Right atrium auricular region (tissue), 2 donors: ENCODE data around the gene TAS2R41. TPM values are rescaled to one million over a fixed set of nuclear protein-coding genes. Genes with fewer than 3 reads are reported as not detected.

Source experiments
- DNase-seq: peaks from one replicate; pipeline ENCODE4 v3.0.0-alpha.2; 2019; ENCODE audit warnings: low spot score
- H3K27ac ChIP-seq, 2 donors: fragments of 200-600 bp; sonication (generic); 1 replicate in 1 of 2; 2 replicates in 1 of 2; pipeline ENCODE4 v1.5.1; 2016 to 2019
- H3K27me3 ChIP-seq, 2 donors: fragments of 200-600 bp; sonication (generic); one replicate each; pipeline versions ENCODE4 v1.5.1 to v1.6.0; 2017 to 2019
- H3K36me3 ChIP-seq: fragments of 200-600 bp; sonication (generic); one replicate; pipeline ENCODE4 v1.5.1; 2016
- H3K4me1 ChIP-seq, 2 donors: fragments of 200-600 bp; sonication (generic); one replicate each; pipeline versions ENCODE4 v1.5.1 to v1.6.0; 2017 to 2019
- H3K4me3 ChIP-seq, 2 donors: fragments of 200-600 bp; sonication (generic); 1 replicate in 1 of 2; 2 replicates in 1 of 2; pipeline ENCODE4 v1.5.1; 2017 to 2019; ENCODE audit warnings: mild to moderate bottlenecking in 1 of 2, moderate library complexity in 1 of 2
- H3K9me3 ChIP-seq, 2 donors: fragments of 200-600 bp; sonication (generic); one replicate each; pipeline ENCODE4 v1.5.1; 2019
- CTCF ChIP-seq, 2 donors: fragments of 200-600 bp; sonication (generic); IDR thresholded peaks; one replicate each; pipeline ENCODE4 v1.5.1; 2019; ENCODE audit warnings: antibody characterized with exemption in 2 of 2
- total RNA-seq, 2 donors: library from RNA; depleted of rRNA; stranded (reverse); fragments of >200 nt; gene quantifications; one replicate each; pipeline ENCODE4 v1.1.0, GENCODE V29; 2016

Gene TAS2R41
- total RNA-seq, 2 donors from 2014 or later, result not detected

- TF ChIP-seq CTCF (IDR thresholded peaks at IDR 0.05), result no peak
- H3K4me3 ChIP-seq, result no peak overlapping the region
- no peaks in the 10 kb centered on the region for H3K27me3 ChIP-seq
- peaks cover 0 to 4% of the 10 kb centered on the region in 2 donors for H3K4me1 ChIP-seq
- no peak overlapping the region for H3K27ac ChIP-seq
- H3K9me3 ChIP-seq, result no peaks in the 10 kb centered on the region
- DNase-seq, result no peak
- H3K36me3 ChIP-seq, result no peaks in the 10 kb centered on the region
These were observed 36.8 kb downstream of the TAS2R41 start for GRCh38 chr7:143514487-143514886.

- H3K4me3 ChIP-seq, result no peak overlapping the region
- no peaks in the 10 kb centered on the region for H3K36me3 ChIP-seq
- H3K27me3 ChIP-seq, result no peaks in the 10 kb centered on the region
- H3K27ac ChIP-seq, result no peak overlapping the region
- H3K9me3 ChIP-seq, result no peaks in the 10 kb centered on the region
- no peak for DNase-seq
- H3K4me1 ChIP-seq, result peaks cover 0 to 9% of the 10 kb centered on the region in 2 donors
- TF ChIP-seq CTCF (IDR thresholded peaks at IDR 0.05), result no peak
These were observed 37.5 kb downstream of the TAS2R41 start for GRCh38 chr7:143514995-143515735.

- peaks cover 0 to 9% of the 10 kb centered on the region in 2 donors for H3K4me1 ChIP-seq
- H3K36me3 ChIP-seq, result no peaks in the 10 kb centered on the region
- H3K27me3 ChIP-seq, result no peaks in the 10 kb centered on the region
- no peak overlapping the region for H3K27ac ChIP-seq
- H3K4me3 ChIP-seq, result no peak overlapping the region
- DNase-seq, result no peak
- no peaks in the 10 kb centered on the region for H3K9me3 ChIP-seq
- no peak for TF ChIP-seq CTCF (IDR thresholded peaks at IDR 0.05)
These were observed 39.3 kb downstream of the TAS2R41 start for GRCh38 chr7:143516981-143517380.

- Histone ChIP-seq H3K27ac (no peak overlapping the region), H3K27me3 (no peaks in the 10 kb centered on the region), H3K36me3 (no peaks in the 10 kb centered on the region), H3K4me3 (no peak overlapping the region), H3K4me1 (peaks cover 0 to 9% of the 10 kb centered on the region in 2 donors), H3K9me3 (no peaks in the 10 kb centered on the region)
- no peak for DNase-seq
- no peak for TF ChIP-seq CTCF (IDR thresholded peaks at IDR 0.05)
These were observed 40.8 kb downstream of the TAS2R41 start for GRCh38 chr7:143518521-143518920.

- no peak for TF ChIP-seq CTCF (IDR thresholded peaks at IDR 0.05)
- no peak overlapping the region for H3K27ac ChIP-seq
These were observed 41.3 kb downstream of the TAS2R41 start for GRCh38 chr7:143518941-143519340.

More at GRCh38 chr7:143518941-143519340, 41.3 kb downstream of the TAS2R41 start:
- no peak overlapping the region for H3K4me3 ChIP-seq
- DNase-seq, result no peak
- peaks cover 0 to 9% of the 10 kb centered on the region in 2 donors for H3K4me1 ChIP-seq
- no peaks in the 10 kb centered on the region for H3K27me3 ChIP-seq
- H3K36me3 ChIP-seq, result no peaks in the 10 kb centered on the region
- no peaks in the 10 kb centered on the region for H3K9me3 ChIP-seq
